PFSK-1 (cell line): Measurements from ENCODE around the gene CCL8.

Experiments used
- FOXP2 ChIP-seq: optimal IDR thresholded peaks from 2 replicates; pipeline ENCODE3; 2011; ENCODE audit warnings: borderline replicate concordance, control low read depth, inconsistent platforms; ENCODE audit not compliant: insufficient read depth; ENCODE audit errors: extremely low read length, extremely low read depth
- POLR2AphosphoS5 ChIP-seq: IDR thresholded peaks from 2 replicates; pipeline ENCODE4 v1.6.1; 2012; ENCODE audit warnings: low read depth, mild to moderate bottlenecking, control low read depth, low read length, moderate library complexity
- REST ChIP-seq, 2 experiments: IDR thresholded peaks; 2 replicates each; pipeline versions ENCODE4 v1.6.1 to v1.8.0; 2011 to 2012; ENCODE audit warnings: low read depth in 2 of 2, low read length in 2 of 2, control low read depth in 1 of 2, inconsistent platforms in 1 of 2, mild to moderate bottlenecking in 1 of 2, moderate library complexity in 1 of 2; ENCODE audit not compliant: insufficient read depth in 1 of 2
- SIN3A ChIP-seq: IDR thresholded peaks from 2 replicates; pipeline ENCODE4 v1.6.1; 2012; ENCODE audit warnings: mild to moderate bottlenecking, low read length, moderate library complexity, borderline replicate concordance; ENCODE audit not compliant: insufficient read depth
- TAF1 ChIP-seq: IDR thresholded peaks from 2 replicates; pipeline ENCODE4 v1.6.1; 2012; ENCODE audit warnings: low read length, control low read depth, borderline replicate concordance; ENCODE audit not compliant: insufficient read depth

Gene CCL8

DNA sequence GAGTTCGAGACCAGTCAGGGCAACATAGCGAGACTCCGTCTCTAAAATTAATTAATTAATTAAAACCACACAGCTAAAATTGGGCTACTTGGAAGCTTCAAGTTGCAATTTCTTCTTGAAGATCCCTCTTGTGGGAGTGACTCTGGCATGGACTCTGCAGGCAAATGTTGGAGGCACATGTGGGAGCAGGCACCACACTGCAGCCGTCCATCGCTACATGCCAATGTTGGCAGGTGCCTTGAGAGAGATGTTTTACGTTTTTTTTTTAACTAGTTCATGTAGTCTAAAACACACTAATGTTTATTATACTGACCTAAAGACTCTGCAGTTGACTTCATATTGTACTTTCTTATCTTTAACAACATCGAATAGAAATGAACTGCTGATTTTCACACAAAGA is 7.9 kb upstream of the CCL8 start:
- TF ChIP-seq FOXP2: no peak

DNA sequence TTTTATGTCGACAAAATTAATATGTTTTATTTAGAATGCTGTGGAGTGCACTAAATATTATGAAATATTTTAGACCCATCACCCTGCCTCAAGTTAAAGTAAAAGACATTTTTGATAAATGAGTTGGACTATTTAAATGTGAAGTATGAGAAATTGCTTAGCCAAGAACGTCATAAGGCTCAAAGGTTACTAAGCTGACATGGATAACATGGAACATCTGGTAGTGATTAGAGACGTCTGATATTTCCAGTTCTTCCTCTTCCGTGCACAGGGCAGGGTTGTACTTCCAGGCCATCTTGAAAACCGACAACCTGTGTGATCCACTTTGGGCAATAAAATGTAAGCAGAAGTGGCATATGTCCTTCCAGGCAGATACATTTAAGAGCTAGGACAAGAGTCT is 7.2 kb upstream of the CCL8 start:
- TF ChIP-seq FOXP2 (no peak), TAF1 (no peak), SIN3A (no peak), POLR2AphosphoS5 (no peak), REST (IDR thresholded peaks at IDR 0.05; ENCODE audit: insufficient read depth in 1 of 2, low read depth in 2 of 2, low read length in 2 of 2) (no peak)

DNA sequence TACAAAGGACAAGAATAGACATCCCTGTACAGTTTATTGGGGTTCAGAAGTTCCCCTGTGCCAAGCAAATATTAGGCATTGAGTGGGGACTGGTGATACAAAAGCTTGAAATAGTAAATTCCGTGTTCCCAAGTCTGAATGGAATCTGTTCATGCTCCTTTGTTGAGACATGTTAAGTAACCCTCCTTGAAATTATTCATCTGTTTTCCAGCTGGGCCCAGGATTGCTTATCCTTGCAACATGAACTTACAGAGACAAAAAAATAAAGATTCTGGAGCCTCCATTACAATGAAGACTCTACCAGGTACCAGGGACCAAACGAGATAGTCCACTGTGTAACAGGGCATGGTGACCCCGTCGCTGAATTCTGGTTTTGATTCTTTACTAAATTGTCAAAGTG is 6.1 kb upstream of the CCL8 start:
- TF ChIP-seq FOXP2 (no peak), TAF1 (no peak), REST (IDR thresholded peaks at IDR 0.05; ENCODE audit: insufficient read depth in 1 of 2, low read depth in 2 of 2, low read length in 2 of 2) (no peak), SIN3A (no peak), POLR2AphosphoS5 (no peak)

GRCh38 chr17:34314279-34314678 is 5.0 kb upstream of the CCL8 start:
- no peak for TF ChIP-seq REST (IDR thresholded peaks at IDR 0.05; ENCODE audit: insufficient read depth in 1 of 2, low read depth in 2 of 2, low read length in 2 of 2)
- no peak for TF ChIP-seq TAF1
- no peak for TF ChIP-seq SIN3A
- no peak for TF ChIP-seq FOXP2
- TF ChIP-seq POLR2AphosphoS5: no peak

DNA sequence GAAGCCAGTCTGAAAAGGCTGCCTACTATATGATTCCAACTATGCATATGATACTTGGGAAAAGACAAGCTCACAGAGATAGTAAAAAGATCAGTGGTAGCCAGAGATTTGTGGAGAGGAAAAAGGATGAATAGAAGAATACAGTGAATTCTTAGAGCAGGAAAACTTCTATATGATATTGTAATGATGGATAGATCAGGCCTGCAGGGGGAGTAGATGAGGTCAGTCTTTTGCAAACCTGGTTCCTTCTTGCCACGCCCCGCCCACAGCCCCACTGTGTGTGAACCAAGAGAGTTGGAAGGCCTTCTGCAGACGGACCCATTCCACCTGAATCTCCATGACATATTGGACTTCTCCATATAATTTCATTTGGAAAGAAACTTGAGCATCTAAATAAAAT is 761 bp upstream of the CCL8 start:
- no peak for TF ChIP-seq FOXP2
- no peak for TF ChIP-seq POLR2AphosphoS5
- no peak for TF ChIP-seq REST (IDR thresholded peaks at IDR 0.05; ENCODE audit: insufficient read depth in 1 of 2, low read depth in 2 of 2, low read length in 2 of 2)
- no peak for TF ChIP-seq TAF1

DNA sequence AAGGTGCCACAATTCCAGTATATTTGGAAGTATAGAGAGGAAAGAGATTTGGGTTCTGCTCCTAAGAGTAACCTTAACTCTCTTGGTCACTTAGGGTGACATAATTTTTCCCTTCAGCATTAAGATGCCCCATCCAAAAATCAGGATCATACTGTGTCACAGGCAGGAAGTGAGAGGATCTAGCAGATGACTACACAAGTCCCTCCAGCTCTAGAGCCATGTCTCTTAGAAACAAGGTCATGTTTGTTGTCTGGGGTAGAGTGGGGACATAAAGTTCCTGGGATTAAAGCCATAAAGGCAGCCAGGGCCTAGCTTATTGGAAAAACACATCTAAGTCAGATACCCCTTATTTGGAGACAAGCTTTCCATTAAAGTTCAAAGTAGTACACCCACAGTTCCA is 2.7 kb downstream of the CCL8 start:
- TF ChIP-seq POLR2AphosphoS5 (no peak), REST (IDR thresholded peaks at IDR 0.05; ENCODE audit: insufficient read depth in 1 of 2, low read depth in 2 of 2, low read length in 2 of 2) (no peak), FOXP2 (no peak), TAF1 (no peak), SIN3A (no peak)
